ENCODE data around the gene TMEM52. TPM values are rescaled to one million over a fixed set of nuclear protein-coding genes. Genes with fewer than 3 reads are reported as not detected.

Gene TMEM52
- total RNA-seq, 1 experiment from 2014 or later = 5.3 TPM

DNA sequence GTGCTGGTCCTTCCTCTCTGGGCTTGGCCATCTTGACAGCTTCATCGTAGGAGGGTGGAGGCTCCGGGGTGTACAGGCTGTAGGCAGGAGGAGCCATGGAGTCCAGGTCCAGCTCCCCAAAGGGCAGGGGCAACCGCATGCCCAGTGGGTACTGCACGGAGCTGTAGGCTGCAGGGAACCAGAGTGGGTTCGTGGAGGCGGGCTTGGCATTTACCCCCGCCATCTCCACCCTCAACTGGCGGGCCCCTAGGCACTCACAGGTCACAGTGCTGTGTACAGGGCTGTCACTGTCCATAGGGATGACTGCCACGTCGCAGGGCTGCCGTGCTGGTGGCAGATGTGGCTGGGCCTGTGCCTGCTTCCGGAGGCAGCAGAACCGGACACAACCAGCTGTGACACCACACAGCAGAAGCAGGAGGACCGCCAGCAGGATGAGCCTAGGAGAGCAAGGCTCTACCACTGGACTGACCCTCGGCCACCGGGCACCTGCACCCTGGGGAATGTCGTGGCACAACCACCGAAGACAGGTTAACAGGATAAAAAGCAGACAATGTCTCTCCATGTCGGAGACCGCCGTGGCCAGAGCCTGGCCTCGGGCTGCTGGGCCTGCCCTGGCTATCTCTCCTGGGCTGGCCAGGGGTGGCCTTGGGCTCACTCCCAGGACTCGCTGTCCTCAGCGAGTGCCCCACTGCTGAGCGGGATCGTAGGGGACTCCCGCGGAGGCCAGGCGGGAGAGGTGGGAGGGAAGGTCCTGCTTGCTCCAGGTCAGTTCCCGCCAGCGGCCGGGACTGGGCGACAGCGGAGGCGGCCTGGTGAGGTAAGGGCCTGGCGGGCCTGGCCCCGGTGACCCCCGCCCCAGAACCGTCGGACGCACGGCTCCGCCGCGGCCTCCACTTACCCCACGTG, 831 bp downstream of the TMEM52 start:
- in situ Hi-C loops (cut with HindIII; ENCODE audit: low sequenced_read_pairs) = no loop called here
- no peak for DNase-seq (ENCODE audit: low spot score)

DNA sequence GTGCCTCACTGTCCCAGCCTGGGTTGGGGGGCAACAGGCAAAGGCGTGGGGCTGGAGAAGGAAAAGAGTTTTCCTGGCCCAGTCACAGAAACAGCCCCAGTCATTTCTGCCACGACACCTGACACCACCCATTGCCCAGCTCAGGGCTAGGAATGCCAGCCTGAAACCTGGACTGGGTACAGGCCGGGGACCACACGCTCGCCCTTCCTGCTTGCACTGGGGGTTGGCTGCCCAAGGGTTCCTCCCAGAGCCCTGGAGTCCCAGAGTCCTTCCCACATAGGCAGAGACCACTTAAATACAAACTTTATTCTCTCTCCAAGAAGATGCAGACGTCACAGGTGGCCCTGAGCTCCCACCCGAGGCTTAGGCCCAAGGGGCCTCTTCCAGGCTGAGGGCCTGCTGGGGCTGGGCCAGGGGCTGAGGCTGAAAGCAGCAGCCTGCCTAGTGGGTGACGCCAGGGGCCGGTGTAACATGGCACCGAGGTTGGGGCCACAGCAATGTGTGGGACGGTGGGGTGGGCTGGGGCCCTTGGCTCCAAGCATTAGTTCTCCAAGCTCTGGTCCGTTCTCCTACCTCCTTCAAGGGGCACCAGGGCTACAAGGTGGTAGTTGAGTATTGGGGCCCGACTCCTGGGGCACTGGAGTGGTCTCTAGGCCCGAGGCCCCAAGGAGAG, 1.6 kb downstream of the TMEM52 start:
- DNase-seq (ENCODE audit: low spot score) = no peak
- in situ Hi-C loops (cut with HindIII; ENCODE audit: low sequenced_read_pairs) = no loop called here

DNA sequence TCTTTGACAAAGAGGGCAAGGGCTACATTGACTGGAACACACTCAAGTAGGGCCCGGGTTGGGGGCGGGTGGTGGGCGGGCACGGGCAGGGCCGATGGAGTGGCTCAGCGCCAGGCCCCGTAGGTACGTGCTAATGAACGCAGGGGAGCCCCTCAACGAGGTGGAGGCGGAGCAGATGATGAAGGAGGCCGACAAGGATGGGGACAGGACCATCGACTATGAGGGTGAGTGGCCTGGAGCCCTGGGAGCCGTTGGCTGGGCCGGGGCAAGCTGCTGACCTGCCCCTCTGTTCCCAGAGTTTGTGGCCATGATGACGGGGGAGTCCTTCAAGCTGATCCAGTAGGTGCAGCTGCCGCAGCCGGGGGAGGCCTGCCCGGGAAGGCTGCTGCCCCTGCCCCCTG, 2.2 kb downstream of the TMEM52 start:
- in situ Hi-C loops (cut with HindIII; ENCODE audit: low sequenced_read_pairs) = no loop called here
- no peak for DNase-seq (ENCODE audit: low spot score)

DNA sequence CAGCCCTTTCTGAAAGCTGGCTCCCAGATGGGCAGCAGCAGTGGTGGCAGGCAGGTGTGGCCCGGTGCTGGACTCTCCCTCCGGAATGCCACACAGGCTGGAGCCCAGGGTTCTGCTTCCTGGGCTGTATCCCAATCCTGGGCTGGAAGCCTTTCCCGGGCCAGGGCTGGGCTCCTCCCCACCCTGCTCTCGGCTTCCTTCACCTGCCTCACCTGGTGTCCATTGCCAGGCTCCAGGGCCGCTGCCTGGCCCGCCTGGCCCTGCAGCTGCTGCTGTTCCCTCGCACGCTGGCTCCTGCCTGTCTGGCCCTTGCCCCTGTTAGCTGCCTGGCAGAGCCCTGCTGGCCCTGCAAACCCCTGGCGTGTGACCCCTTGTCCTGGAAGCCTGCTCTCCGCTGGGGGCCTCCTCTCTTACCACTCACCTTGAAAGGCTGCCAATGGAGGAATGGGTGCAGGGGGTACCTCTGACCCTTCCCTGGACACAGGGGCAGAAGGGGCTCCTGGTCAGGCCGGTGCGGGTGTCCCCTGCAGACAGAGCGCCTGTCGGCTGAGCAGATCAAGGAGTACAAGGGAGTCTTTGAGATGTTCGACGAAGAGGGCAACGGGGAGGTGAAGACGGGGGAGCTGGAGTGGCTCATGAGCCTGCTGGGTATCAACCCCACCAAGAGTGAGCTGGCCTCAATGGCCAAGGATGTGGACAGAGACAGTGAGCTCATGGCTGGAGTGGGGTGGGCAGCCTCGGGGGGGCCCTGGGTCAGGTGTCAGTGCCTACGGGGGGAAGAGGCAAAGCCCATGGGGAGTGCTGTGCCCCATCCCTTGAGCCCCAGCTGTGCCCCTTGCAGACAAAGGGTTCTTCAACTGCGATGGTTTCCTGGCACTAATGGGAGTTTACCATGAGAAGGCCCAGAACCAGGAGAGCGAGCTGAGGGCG, 2.9 kb downstream of the TMEM52 start:
- no peak for DNase-seq (ENCODE audit: low spot score)
- in situ Hi-C loops (cut with HindIII; ENCODE audit: low sequenced_read_pairs) = no loop called here

DNA sequence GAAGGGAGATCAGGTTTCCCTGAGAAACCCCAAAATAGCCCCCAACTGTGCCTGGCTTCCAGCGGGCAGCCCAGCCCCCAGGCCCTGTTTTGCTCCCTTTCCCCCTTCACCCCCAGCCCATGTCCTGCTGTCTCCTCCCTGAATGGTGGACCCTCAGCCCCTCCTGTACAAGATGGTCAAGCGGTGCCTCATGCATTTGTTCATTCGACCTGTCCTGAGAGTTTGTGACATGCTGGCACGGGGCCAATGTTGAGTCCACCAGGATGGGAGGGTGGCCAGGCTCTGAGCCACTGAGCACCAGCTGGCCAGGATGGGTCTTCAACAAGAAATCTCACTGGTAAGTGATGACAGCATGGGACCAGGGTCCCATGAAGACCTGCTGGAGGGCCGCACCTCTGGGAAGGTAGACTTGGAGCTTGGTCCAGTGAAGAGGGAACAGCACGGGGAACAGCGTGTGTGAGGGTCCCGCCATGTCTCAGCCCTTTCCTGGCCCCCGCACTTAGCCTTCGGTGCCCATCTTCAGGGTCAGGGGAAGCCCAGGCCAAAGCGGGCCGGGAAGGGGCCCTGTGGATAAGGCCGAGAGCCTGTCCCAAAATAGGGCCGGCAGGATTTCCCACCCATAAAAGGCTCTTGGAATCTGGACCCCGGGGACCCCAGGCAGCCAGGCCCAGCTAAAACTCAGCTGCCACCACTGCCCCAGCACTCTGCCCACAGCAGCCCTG, 3.9 kb downstream of the TMEM52 start, which contains the start of gene CALML6:
CALML6 (plus strand) TSS at position 290 of the 722 bp plus-strand sequence; CDS start at position 311, 21 bp downstream.
- in situ Hi-C loops (cut with HindIII; ENCODE audit: low sequenced_read_pairs) = no loop called here
- DNase-seq (ENCODE audit: low spot score) = no peak

DNA sequence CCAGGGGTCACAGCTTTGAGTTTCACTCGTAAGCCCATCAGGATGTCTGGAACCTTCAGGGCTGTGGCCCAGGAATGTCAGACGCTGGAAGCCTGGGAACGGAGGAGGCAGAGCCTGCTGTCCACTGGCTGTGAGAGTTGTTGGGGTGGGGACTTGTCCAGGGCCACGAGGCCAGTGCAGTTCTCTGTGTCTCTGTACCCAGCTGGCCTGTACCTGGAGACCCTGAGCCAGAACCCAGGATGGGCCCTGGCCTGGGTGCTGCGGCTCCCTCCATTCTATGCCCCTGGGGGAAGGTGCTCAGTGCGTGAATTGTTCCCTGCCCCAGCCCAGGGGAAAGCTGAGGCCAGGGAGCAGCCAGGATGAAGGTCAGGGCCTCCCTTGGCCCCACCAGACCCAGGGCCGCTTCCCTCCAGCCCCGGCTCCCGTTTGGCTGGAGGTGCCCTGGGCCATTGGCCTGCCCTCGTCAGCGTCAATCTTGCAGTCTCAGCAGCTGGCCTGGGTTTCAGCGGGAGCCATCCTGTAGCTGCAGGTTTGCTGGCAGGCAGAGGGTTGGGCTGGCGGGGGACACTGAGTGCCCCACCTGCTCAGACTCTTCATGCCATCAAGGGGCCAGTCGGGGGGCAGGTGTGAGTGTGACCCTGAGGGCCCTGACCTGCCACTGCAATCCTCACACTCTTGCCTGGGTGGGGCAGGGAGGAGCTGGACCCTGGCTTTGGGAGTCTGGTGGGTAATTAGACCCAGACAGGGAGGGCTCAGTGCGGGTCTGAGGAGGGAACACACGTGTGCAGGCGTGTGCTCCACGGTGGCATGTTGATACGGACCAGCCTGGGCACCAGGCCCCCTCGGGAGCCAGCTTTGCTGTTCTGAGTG, 4.7 kb downstream of the TMEM52 start:
- DNase-seq (ENCODE audit: low spot score) = no peak
- in situ Hi-C loops (cut with HindIII; ENCODE audit: low sequenced_read_pairs) = no loop called here

DNA sequence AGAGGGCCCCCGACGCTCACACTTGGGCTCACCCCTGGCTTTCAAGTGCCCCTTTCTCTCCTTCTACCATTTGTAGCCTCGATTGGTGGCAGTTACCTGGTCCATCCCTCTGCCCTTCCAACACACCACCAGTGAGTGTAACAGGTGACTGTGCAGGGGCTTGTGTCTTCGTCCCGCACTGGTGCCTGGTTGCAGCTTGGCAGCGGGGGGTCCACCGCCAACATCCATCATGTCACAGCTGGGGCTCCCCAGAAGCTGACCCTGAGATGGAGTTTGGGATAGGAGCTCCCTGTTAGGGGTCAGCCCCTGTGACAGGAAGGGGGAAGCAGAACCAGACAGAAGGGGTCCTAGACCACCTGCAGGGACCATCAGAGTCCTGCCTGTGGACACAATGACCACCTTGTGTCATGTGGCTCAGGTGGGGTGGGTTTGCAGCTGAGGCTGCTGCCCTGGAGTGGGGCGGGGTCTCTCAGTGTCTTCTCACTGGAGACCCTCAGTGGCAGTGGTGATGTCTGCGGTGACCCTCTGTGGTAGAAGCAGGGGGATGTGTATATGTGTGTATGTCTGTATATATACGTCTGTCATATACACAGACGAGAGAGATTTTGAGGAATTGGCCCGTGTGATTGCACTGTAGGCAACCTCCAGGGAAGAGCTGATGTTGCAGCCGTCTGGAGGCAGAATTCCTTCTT, 7.6 kb downstream of the TMEM52 start:
- no peak for DNase-seq (ENCODE audit: low spot score)
- in situ Hi-C loops (cut with HindIII; ENCODE audit: low sequenced_read_pairs) = no loop called here

DNA sequence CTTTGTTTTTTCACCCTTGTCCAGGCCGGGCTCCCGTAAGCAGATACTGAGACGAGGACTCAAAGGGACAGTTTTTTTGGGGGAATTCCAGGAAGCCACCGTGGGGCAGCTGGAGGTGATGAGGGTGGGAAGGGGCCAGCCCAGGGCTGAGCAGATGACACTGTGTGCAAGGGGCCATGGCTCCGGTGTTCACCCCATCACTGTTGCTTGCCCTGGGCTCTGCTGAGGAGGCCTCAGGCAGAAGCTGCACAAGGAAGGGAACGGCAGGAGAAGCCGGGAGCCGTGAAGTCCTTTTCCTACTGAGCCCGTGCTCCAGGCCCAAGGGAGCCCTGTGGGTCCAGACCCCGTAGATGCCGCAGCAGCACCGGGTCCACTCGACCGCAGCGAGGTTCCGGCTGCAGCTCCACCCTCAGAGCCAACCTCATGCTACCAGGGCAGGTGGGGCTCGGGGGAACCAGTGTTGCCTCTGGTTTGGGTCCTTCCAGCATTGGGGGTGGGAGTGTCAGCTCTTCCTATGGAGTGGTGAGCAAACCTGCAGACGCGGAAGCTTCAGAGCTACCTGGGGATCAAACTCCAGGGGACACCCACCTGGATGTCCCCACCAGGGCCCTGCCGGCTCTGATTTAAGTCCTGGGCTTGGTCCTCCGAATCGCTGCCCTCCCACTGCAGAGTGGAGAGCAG, 8.3 kb downstream of the TMEM52 start:
- DNase-seq (ENCODE audit: low spot score) = no peak
- in situ Hi-C loops (cut with HindIII; ENCODE audit: low sequenced_read_pairs) = no loop called here

DNA sequence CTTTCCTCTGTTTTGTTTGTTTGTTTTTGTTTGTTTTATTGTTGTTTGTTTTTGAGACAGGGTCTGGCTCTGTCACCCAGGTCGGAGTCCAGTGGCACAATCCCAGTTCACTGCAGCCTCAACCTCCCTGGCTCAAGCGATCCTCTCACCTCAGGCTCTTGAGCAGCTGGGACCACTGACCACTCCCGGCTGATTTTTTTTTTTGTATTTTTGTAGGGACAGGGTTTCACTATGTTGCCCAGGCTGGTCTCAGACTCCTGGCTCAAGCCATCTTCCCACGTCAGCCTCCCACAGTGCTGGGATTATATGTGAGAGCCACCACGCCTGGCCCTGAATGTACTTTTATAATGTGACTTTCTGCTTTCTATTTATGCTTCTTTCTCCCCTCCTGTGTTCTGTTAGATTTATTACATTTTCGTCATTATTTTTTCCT, 9.0 kb downstream of the TMEM52 start:
- in situ Hi-C loops (cut with HindIII; ENCODE audit: low sequenced_read_pairs) = no loop called here
- no peak for DNase-seq (ENCODE audit: low spot score)

DNA sequence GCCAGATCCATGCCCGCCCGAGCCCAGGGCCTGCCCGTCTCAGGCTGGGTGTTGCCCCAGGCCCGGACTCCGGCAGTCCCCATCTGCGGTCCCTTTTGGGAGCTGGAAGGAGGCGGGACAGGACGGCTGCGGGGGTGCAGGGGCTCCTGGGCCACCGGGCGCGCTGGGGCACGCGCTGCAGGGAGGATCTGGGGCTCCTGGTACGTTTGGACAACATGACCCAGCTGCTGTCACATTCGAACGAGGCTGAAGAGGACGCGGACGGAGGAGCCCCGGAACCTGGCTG, 10.6 kb downstream of the TMEM52 start:
- in situ Hi-C loops (cut with HindIII; ENCODE audit: low sequenced_read_pairs) = no loop called here

DNA sequence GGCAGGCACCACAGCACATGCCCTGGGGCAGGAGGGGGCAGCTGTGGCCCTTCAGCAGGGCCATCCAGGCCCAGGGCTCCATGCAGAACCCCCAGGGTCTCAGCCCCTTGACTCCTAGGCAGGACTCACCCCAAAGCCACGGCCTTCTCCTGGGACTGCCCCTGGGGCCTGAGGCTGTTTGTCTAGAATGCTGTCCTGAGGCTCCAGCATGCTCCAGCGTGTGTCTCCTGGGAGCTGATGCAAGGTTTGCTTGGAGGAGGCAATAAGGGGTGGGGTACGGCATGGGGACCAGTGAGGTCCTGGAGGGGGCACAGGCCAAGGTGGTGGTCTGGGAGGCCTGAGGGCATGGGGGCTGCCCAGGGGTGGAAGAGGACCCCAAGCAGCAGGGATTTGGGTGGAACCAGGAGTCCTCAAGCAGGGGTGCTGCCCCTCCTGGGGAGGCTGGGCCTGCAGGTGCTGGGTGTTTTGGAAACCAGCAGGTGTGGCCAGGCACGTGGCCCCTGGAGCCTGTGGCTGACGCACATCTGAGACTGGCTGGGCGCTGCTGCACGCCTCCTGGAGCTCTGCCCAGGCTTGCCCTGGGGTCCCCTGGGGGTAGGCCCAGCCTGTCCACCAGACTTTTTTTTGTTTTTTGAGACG, 11.9 kb downstream of the TMEM52 start:
- in situ Hi-C loops (cut with HindIII; ENCODE audit: low sequenced_read_pairs) = no loop called here

More for the DNA sequence above, 10.6 kb downstream of the TMEM52 start:
- DNase-seq (ENCODE audit: low spot score) = no peak

DNA sequence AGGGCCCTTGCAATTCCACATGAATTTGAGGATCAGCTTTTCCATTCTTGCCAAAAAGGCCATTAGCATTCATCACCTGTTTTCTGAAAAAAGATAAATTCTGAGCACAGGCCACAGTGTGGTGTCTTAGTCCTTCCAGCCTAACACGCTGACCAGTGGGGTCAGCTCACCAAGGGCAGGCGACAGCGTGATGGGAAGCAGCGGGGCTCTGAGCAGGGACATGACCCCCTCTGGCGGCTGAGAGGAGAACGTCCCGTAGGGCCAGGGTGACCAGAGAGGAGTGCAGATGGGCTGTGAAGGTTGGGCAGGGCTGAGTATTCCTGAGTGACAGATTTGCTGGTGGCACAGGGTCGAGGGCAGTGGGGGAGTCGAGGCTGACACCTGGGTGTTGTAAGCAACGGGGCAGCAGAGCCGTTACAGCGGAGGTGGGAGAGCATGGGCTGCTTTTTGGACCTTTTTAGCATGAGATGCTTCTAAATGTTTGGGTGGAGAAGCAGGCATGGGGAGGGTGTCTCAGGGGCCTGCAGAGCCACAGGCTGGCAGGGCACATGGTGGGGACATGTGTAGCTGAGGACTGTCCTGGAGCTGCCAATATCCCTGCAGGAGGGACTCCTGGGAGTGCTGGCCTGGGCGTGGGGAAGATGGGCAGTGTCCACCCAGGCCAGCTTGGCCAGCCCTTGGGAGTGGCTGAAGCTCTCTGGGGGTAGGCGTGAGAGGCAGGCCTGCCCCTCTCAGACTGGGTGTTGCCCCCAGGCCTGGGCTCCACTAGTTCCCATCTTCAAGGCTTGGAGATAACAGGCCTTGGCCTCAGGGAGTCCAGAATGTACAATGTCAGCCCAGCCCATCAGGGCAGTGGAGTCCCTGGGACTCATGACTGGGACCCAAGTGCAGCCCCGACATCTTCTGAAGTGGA, 12.6 kb downstream of the TMEM52 start:
- in situ Hi-C loops (cut with HindIII; ENCODE audit: low sequenced_read_pairs) = no loop called here

More for the DNA sequence above, 11.9 kb downstream of the TMEM52 start:
- DNase-seq (ENCODE audit: low spot score) = no peak

DNA sequence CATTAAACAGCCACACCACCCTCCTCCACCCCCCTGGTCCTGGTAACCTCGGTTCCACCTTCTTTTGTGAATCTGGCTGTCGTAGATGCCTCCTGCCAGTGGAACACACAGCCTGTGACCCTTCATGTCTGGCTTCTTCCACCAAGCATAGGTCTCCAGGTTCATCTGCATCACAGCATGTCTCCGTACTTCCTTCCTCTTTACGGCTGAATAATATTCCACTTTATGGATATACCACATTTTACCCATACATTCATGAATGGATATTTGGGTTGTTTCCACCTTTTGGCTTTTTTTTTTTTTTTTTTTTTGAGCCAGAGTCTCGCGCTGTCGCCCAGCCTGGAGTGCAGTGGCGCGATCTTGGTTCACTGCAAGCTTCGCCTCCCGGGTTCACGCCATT, 15.9 kb downstream of the TMEM52 start:
- in situ Hi-C loops (cut with HindIII; ENCODE audit: low sequenced_read_pairs) = no loop called here
- DNase-seq (ENCODE audit: low spot score) = no peak

More for the DNA sequence above, 12.6 kb downstream of the TMEM52 start:
- peak; percentile 91 for DNase-seq (ENCODE audit: low spot score)

DNA sequence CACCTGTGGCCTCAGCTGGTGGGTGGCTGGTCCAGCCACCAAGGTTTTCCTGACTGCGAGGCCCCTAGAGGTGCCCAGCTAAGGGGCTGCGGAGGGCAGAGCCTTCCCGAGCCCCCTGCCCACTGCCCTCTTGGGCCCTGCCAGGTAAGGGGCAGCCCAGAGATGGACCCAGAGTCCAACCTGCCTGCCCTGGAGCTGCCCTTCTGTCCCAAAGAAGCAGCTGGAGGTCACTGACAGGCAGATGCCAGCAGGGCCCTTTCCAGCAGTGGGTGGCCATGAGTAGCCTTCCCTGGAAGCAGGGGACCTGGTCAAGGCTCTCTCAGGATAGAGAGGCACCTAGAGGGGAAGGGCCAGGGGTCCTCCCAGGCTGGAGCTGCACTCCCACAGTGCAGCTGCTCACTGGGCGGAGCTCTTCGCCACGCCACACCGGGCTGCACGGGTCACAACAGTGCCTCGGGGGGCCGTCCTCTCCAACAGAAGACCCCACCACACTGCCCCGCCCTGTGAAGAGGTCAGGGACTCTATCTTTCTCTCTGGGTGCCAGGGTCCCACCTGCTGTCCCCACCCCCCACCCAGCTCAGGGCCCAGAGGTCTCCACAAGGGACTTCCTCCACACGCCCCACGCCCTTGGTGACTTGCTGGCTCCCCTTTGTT, 17.3 kb downstream of the TMEM52 start:
- DNase-seq (ENCODE audit: low spot score) = no peak
- in situ Hi-C loops (cut with HindIII; ENCODE audit: low sequenced_read_pairs) = no loop called here
